Measurements from ENCODE around the gene CCNI2. TPM values are rescaled to one million over a fixed set of nuclear protein-coding genes. Genes with fewer than 3 reads are reported as not detected.

Gene CCNI2
- polyA plus RNA-seq, 1 experiment: not detected

DNA sequence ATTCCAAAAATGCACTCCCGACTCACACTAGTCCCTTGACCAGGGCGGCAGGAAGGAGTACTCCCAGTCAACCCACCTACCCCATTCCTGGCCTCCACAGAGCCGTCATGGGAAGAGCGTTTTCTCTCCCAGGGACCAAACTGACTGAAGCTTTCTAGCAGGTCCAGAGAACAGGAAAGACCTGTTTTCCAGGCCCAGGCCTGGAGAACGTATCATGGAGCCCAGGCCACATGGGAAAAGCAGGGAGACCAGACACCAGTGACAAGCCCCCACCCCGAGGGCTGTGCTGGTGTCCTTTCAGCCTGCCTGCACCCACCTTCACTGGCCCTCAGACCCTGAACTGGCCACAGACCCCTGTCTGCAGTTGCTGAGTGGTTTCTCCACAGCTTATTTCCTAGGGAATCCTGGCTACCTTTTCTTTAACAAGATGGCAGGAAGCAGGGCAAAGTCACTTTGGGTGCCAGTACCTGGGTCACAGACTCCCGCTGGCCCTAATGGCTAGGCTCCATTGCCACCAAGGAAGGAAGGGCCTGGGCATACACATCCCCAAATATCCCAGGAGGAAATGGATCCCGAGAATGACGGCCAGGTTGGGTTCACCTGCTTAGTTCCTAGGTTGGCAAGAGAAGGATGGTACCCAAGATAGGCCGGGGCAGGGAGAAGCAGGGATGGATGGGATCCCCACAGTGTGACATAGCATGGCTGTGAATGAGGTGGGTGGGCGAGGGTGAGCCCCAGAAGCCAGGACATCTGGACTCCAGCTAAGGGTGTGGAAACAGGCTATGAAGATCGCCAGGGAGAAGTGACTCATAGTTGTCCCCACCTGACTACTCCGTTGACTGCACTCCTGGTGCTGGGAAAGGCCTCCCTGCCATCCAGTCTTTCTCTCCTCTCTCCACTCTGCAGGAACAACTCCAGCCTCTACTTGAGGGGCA, 12.2 kb downstream of the CCNI2 start:
- H3K36me3 ChIP-seq (ENCODE audit: control insufficient read depth, insufficient read depth, low read length): peaks cover 27% of the 10 kb centered on the region
- TF ChIP-seq, protein P1, sequence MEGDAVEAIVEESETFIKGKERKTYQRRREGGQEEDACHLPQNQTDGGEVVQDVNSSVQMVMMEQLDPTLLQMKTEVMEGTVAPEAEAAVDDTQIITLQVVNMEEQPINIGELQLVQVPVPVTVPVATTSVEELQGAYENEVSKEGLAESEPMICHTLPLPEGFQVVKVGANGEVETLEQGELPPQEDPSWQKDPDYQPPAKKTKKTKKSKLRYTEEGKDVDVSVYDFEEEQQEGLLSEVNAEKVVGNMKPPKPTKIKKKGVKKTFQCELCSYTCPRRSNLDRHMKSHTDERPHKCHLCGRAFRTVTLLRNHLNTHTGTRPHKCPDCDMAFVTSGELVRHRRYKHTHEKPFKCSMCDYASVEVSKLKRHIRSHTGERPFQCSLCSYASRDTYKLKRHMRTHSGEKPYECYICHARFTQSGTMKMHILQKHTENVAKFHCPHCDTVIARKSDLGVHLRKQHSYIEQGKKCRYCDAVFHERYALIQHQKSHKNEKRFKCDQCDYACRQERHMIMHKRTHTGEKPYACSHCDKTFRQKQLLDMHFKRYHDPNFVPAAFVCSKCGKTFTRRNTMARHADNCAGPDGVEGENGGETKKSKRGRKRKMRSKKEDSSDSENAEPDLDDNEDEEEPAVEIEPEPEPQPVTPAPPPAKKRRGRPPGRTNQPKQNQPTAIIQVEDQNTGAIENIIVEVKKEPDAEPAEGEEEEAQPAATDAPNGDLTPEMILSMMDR (IDR thresholded peaks at IDR 0.05; ENCODE audit: insufficient read depth, low read depth, low read length): no peak
- no peak for DNase-seq (ENCODE audit: low read depth)
- no peak overlapping the region for H3K4me3 ChIP-seq (ENCODE audit: low read depth, low read length)
- ChIA-PET CTCF (no interaction called here), POLR2A (no interaction called here)
- no peaks in the 10 kb centered on the region for H3K27me3 ChIP-seq (ENCODE audit: control insufficient read depth, insufficient read depth, low read length)

DNA sequence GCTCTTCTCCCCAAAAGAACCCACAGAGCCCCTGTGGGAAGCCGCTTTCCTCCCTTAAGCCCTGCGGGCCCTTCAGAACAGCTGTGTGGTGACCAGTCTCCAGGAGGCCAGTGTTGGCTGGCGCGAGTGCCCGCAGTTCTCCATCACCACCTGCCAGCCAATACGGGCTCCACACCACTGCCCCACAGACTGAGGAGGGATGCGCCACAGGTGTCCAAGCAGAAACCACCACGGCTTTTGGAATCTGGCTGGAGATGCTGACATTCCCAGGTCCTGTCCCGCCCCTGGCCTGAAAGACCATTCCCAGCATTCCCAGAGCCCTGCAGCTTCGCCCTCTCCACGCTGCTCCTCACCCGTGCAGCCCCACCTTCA, 12.8 kb downstream of the CCNI2 start:
- no peak overlapping the region for H3K4me3 ChIP-seq (ENCODE audit: low read depth, low read length)
- peaks cover 31% of the 10 kb centered on the region for H3K36me3 ChIP-seq (ENCODE audit: control insufficient read depth, insufficient read depth, low read length)
- TF ChIP-seq, protein P1 (IDR thresholded peaks at IDR 0.05; ENCODE audit: insufficient read depth, low read depth, low read length): no peak
- POLR2A ChIA-PET: no interaction called here
- no peaks in the 10 kb centered on the region for H3K27me3 ChIP-seq (ENCODE audit: control insufficient read depth, insufficient read depth, low read length)
- DNase-seq (ENCODE audit: low read depth): no peak
- CTCF ChIA-PET: no interaction called here

- no peak overlapping the region for H3K4me3 ChIP-seq (ENCODE audit: low read depth, low read length)
- no peak for DNase-seq (ENCODE audit: low read depth)
- POLR2A ChIA-PET: no interaction called here
- no peaks in the 10 kb centered on the region for H3K27me3 ChIP-seq (ENCODE audit: control insufficient read depth, insufficient read depth, low read length)
- CTCF ChIA-PET: interaction anchor here (1.1 kb wide), 1 partner anchor 41 kb away, joined by 3 read pairs; no protein-coding TSS in a partner anchor
- peaks cover 31% of the 10 kb centered on the region for H3K36me3 ChIP-seq (ENCODE audit: control insufficient read depth, insufficient read depth, low read length)
- TF ChIP-seq, protein P1 (IDR thresholded peaks at IDR 0.05; ENCODE audit: insufficient read depth, low read depth, low read length): no peak
Measured at GRCh38 chr5:132760601-132761317, 13.5 kb downstream of the CCNI2 start.

DNA sequence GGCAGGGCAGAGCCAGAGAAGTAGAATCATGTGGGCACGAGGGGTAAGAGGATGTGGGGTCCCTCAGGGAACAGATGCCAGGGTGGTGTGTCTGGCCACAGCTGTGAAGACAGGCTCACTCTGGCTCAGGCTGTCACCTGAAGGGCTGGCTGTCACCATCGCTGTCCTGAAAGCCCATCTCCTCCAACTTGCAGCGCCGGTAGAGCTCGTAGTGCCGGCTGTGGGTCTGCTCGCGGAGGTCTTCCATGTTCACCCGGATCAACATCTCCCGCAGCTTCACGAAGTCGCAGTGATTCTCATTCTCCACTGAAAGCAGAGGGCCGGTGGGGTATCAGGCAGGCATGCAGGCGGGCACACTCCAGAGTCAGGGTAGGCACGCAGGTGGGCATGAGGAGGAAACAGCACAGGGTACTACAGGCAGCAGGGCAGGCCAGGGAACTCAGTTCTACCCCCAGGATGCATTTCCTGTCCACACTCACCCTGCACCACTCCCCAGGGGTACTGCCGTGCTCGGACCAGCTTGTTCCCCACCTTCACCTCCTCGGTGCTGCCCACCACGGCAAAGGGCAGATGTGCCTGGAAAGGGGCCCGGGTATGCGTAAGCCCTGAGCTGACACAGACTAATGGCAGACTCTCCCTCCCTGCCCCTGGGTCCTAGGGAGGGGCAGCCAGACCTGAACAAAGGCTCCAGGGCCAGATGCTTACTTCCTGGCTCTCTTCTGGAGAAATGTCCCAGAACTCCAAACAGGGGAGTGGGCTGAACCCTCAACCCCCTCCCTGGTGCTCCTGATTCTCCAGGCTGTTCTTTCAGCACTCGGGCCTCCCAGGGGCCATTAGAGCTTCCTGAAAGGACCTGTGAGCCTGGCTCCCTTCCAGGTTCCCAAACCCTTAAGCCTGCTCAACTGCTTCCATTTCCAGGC, 14.4 kb downstream of the CCNI2 start:
- Histone ChIP-seq H3K4me3 (ENCODE audit: low read depth, low read length) (no peak overlapping the region), H3K27me3 (ENCODE audit: control insufficient read depth, insufficient read depth, low read length) (no peaks in the 10 kb centered on the region), H3K36me3 (ENCODE audit: control insufficient read depth, insufficient read depth, low read length) (peaks cover 31% of the 10 kb centered on the region)
- POLR2A ChIA-PET: no interaction called here
- CTCF ChIA-PET: interaction anchor here (1.1 kb wide), 1 partner anchor 40 kb away, joined by 3 read pairs; no protein-coding TSS in a partner anchor
- DNase-seq (ENCODE audit: low read depth): no peak
- TF ChIP-seq, protein P1 (IDR thresholded peaks at IDR 0.05; ENCODE audit: insufficient read depth, low read depth, low read length): no peak

Data from BJ (cell line).